Uterus (tissue), 2 donors: ENCODE data around the gene POC1B.

Experiments used
- POLR2A ChIP-seq, 2 donors: fragments of 450-650 bp; IDR thresholded peaks; one replicate each; pipeline ENCODE4 v1.6.1; 2016; ENCODE audit warnings: antibody characterized with exemption in 2 of 2, mild to moderate bottlenecking in 1 of 2, moderate library complexity in 1 of 2
- TF ChIP-seq, protein P1 (sequence below), 4 experiments: fragments of 200-600 bp in 2 of 4; fragments of 450-650 bp in 2 of 4; sonication (generic) in 2 of 4; IDR thresholded peaks; one replicate each; pipeline ENCODE4 v1.5.1; 2016 to 2019; ENCODE audit warnings: antibody characterized with exemption in 4 of 4, mild to moderate bottlenecking in 2 of 4, moderate library complexity in 1 of 4

DNA sequence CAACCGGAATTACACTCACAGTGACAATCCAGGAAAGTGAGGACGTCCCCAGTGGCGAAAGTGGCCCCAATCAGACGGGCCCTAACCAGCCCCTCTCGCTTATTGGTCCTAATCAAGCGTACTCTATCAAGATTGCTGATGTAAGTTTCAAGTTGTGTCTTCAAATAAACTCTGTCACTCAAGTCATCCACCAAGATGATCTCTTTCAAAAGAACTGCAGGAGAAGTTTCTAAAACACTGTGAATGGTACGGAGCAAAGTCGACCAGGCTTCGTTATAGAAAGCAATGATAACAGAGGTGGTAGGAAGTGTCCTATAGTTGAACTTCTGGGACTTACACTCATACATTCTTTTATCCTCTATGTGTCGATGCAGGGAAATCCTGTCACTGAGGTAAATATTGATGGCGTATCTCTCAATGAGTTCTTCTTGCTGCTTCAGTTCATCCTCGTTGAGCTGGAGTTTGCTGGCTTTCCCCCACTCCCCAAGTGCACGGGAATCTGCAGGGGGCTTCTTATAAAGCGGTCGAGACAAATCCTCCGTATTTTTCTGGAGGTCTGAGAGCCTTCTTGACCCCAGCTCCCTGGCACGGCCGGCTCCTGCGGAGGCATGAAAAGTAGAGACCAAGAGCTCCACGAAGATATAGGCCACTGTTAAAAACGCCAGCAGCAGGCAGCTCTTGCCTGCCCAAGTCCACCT is 1.9 kb downstream of the POC1B start:
- TF ChIP-seq, protein P1, sequence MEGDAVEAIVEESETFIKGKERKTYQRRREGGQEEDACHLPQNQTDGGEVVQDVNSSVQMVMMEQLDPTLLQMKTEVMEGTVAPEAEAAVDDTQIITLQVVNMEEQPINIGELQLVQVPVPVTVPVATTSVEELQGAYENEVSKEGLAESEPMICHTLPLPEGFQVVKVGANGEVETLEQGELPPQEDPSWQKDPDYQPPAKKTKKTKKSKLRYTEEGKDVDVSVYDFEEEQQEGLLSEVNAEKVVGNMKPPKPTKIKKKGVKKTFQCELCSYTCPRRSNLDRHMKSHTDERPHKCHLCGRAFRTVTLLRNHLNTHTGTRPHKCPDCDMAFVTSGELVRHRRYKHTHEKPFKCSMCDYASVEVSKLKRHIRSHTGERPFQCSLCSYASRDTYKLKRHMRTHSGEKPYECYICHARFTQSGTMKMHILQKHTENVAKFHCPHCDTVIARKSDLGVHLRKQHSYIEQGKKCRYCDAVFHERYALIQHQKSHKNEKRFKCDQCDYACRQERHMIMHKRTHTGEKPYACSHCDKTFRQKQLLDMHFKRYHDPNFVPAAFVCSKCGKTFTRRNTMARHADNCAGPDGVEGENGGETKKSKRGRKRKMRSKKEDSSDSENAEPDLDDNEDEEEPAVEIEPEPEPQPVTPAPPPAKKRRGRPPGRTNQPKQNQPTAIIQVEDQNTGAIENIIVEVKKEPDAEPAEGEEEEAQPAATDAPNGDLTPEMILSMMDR (IDR thresholded peaks at IDR 0.05), result no peak
- TF ChIP-seq POLR2A (IDR thresholded peaks at IDR 0.05), result no peak
